GM23338 (cell line): Measurements from ENCODE around the gene DENND4A. TPM values are rescaled to one million over a fixed set of nuclear protein-coding genes. Genes with fewer than 3 reads are reported as not detected.

ENCODE experiments used
- ATAC-seq: fragments of 200-7000 bp; cut with Tn5 transposase; 3 replicates; pipeline ENCODE4 v1.9.1; 2020
- DNase-seq: peaks from one replicate; pipeline ENCODE4 v3.0.0-alpha.2; 2015; ENCODE audit warnings: low spot score
- H2AFZ ChIP-seq: fragments of 200-600 bp; sonication (generic); 2 replicates; pipeline ENCODE4 v1.8.0; 2016; ENCODE audit warnings: antibody characterized with exemption, mild to moderate bottlenecking, moderate library complexity
- H3F3A ChIP-seq: fragments of 200-600 bp; sonication (generic); replicated peaks from 2 replicates; pipeline ENCODE4 v1.8.0; 2017; ENCODE audit warnings: antibody characterized with exemption, mixed run types, low read depth
- H3K27ac ChIP-seq: fragments of 200-600 bp; sonication (generic); 2 replicates; pipeline ENCODE4 v1.6.1; 2016; ENCODE audit warnings: low read depth
- H3K27me3 ChIP-seq: fragments of 200-600 bp; sonication (generic); 2 replicates; pipeline ENCODE4 v1.8.0; 2016; ENCODE audit warnings: mild to moderate bottlenecking, mixed run types, moderate library complexity; ENCODE audit not compliant: insufficient read depth
- H3K36me3 ChIP-seq: fragments of 200-600 bp; sonication (generic); 2 replicates; pipeline ENCODE4 v1.8.0; 2016; ENCODE audit warnings: mild to moderate bottlenecking; ENCODE audit not compliant: insufficient read depth
- H3K4me1 ChIP-seq: fragments of 200-600 bp; sonication (generic); 2 replicates; pipeline ENCODE4 v1.8.0; 2016; ENCODE audit warnings: mild to moderate bottlenecking, moderate library complexity; ENCODE audit not compliant: insufficient read depth
- H3K4me2 ChIP-seq: fragments of 200-600 bp; sonication (generic); 2 replicates; pipeline ENCODE4 v1.7.1; 2017; ENCODE audit warnings: mixed run types
- H3K4me3 ChIP-seq: fragments of 200-600 bp; sonication (generic); 2 replicates; pipeline ENCODE4 v1.6.1; 2016; ENCODE audit warnings: mixed run types
- H3K79me2 ChIP-seq: fragments of 200-600 bp; sonication (generic); replicated peaks from 2 replicates; pipeline ENCODE4 v1.8.0; 2017; ENCODE audit warnings: mild to moderate bottlenecking; ENCODE audit not compliant: insufficient read depth
- H3K9me2 ChIP-seq: fragments of 200-600 bp; sonication (generic); 2 replicates; pipeline ENCODE4 v1.8.0; 2017; ENCODE audit not compliant: insufficient read depth
- H4K20me1 ChIP-seq: fragments of 200-600 bp; sonication (generic); replicated peaks from 2 replicates; pipeline ENCODE4 v1.8.0; 2017; ENCODE audit warnings: mild to moderate bottlenecking; ENCODE audit not compliant: insufficient read depth
- H3K27ac Mint-ChIP-seq: 2 replicates; pipeline ENCODE4 v1.8.0; 2020; ENCODE audit warnings: inconsistent platforms, mild to moderate bottlenecking, moderate library complexity, mixed read lengths
- H3K27me3 Mint-ChIP-seq: 3 replicates; pipeline ENCODE4 v1.8.0; 2022; ENCODE audit warnings: low read depth, mild to moderate bottlenecking, moderate library complexity, mixed read lengths, inconsistent platforms; ENCODE audit not compliant: insufficient read depth, poor library complexity
- H3K36me3 Mint-ChIP-seq: 3 replicates; pipeline ENCODE4 v1.8.0; 2021; ENCODE audit warnings: low read depth, mild to moderate bottlenecking, inconsistent platforms, moderate library complexity, mixed read lengths
- H3K4me1 Mint-ChIP-seq: 3 replicates; pipeline ENCODE4 v1.8.0; 2020; ENCODE audit warnings: mild to moderate bottlenecking, inconsistent platforms, mixed read lengths
- H3K4me3 Mint-ChIP-seq: 3 replicates; pipeline ENCODE4 v1.8.0; 2021; ENCODE audit warnings: moderate library complexity, mild to moderate bottlenecking, inconsistent platforms, mixed read lengths
- H3K9me3 Mint-ChIP-seq: 3 replicates; pipeline ENCODE4 v1.8.0; 2020; ENCODE audit warnings: moderate library complexity, mild to moderate bottlenecking, inconsistent platforms, mixed read lengths
- CREB1 ChIP-seq: fragments of 250-450 bp; sonication (Bioruptor Pico); IDR thresholded peaks from 2 replicates; pipeline ENCODE4 v1.5.0; 2020; ENCODE audit warnings: low read depth, mild to moderate bottlenecking, moderate library complexity
- EZH2 ChIP-seq: fragments of 200-600 bp; sonication (generic); IDR thresholded peaks from one replicate; pipeline ENCODE4 v1.8.0; 2017; ENCODE audit warnings: antibody characterized with exemption, mild to moderate bottlenecking, low read depth; ENCODE audit not compliant: unreplicated experiment
- EZH2phosphoT487 ChIP-seq: fragments of 200-600 bp; sonication (generic); IDR thresholded peaks from one replicate; pipeline ENCODE4 v1.8.1; 2018; ENCODE audit warnings: antibody characterized with exemption; ENCODE audit not compliant: unreplicated experiment
- JUNB ChIP-seq: IDR thresholded peaks from one replicate; pipeline ENCODE4 v1.6.1; 2016; ENCODE audit warnings: antibody characterized with exemption; ENCODE audit not compliant: unreplicated experiment
- NANOG ChIP-seq: IDR thresholded peaks from 2 replicates; pipeline ENCODE4 v1.6.1; 2016; ENCODE audit warnings: antibody characterized with exemption, borderline replicate concordance
- POLR2AphosphoS5 ChIP-seq: IDR thresholded peaks from 2 replicates; pipeline ENCODE4 v1.6.1; 2016; ENCODE audit warnings: antibody characterized with exemption, low read depth
- REST ChIP-seq: IDR thresholded peaks from one replicate; pipeline ENCODE4 v1.6.1; 2018; ENCODE audit warnings: antibody characterized with exemption; ENCODE audit not compliant: unreplicated experiment
- STAT1 ChIP-seq: IDR thresholded peaks from one replicate; pipeline ENCODE4 v1.6.1; 2016; ENCODE audit warnings: antibody characterized with exemption; ENCODE audit not compliant: unreplicated experiment
- ZNF114 ChIP-seq: fragments of 250-450 bp; sonication (Bioruptor Pico); IDR thresholded peaks from 2 replicates; pipeline ENCODE4 v1.5.0; 2020; ENCODE audit warnings: mild to moderate bottlenecking, moderate library complexity
- ZNF331 ChIP-seq: fragments of 250-450 bp; sonication (Bioruptor Pico); IDR thresholded peaks from 2 replicates; pipeline ENCODE4 v1.5.0; 2020; ENCODE audit warnings: low read depth, mild to moderate bottlenecking, moderate library complexity
- ZNF462 ChIP-seq: fragments of 250-450 bp; sonication (Bioruptor Pico); IDR thresholded peaks from 2 replicates; pipeline ENCODE4 v1.5.0; 2020; ENCODE audit warnings: mild to moderate bottlenecking, moderate library complexity
- polyA plus RNA-seq: library from polyadenylated mRNA; unstranded; fragments of >200 nt; fragmentation: Nextera tagmentation; extraction: Ambion mirVana; gene quantifications from 2 replicates; pipeline ENCODE4 v1.2.1, GENCODE V29; 2016
- total RNA-seq: library from RNA; depleted of rRNA; stranded (reverse); fragments of >200 nt; shearing (Covaris generic); gene quantifications from 2 replicates; pipeline ENCODE4 v1.2.3, GENCODE V29; 2014

The DENND4A gene
- total and polyA plus RNA-seq, 2 experiments from 2014 or later = 3.4 to 9.0 TPM

GRCh38 chr15:65732698-65733097 is 59.4 kb downstream of the DENND4A start (continued):
- no peak for TF ChIP-seq ZNF462 (CRISPR knock-in tag)
- no peak for TF ChIP-seq NANOG
- no peak for TF ChIP-seq EZH2
- TF ChIP-seq CREB1 (CRISPR knock-in tag) = no peak
- TF ChIP-seq ZNF331 = no peak
- TF ChIP-seq ZNF114 (CRISPR knock-in tag) = no peak
- no peak for TF ChIP-seq STAT1
- no peak for TF ChIP-seq JUNB
- TF ChIP-seq POLR2AphosphoS5 = no peak
- TF ChIP-seq EZH2phosphoT487 = no peak

GRCh38 chr15:65731926-65732325 is 60.2 kb downstream of the DENND4A start:
- peaks cover 17% of the 10 kb centered on the region; the same call in 1 of the 2 replicates for H3K4me1 ChIP-seq
- no peak overlapping the region for H3K4me3 ChIP-seq
- H3K9me2 ChIP-seq = no peaks in the 10 kb centered on the region
- no peak for DNase-seq
- H3K79me2 ChIP-seq = no peaks in the 10 kb centered on the region
- no peak overlapping the region for H3K27ac ChIP-seq
- H4K20me1 ChIP-seq = no peaks in the 10 kb centered on the region
- no peaks in the 10 kb centered on the region for H3K27me3 ChIP-seq
- peaks cover 2% of the 10 kb centered on the region for H3K27me3 Mint-ChIP-seq
- H3F3A ChIP-seq = no peaks in the 10 kb centered on the region
- H3K27ac Mint-ChIP-seq = no peak overlapping the region
- no peak for ATAC-seq
- no peak overlapping the region for H3K4me2 ChIP-seq
- no peak overlapping the region for H3K4me3 Mint-ChIP-seq
- H2AFZ ChIP-seq = no peak overlapping the region
- no peaks in the 10 kb centered on the region for H3K36me3 ChIP-seq
- H3K36me3 Mint-ChIP-seq = no peaks in the 10 kb centered on the region
- H3K9me3 Mint-ChIP-seq = no peaks in the 10 kb centered on the region
- H3K4me1 Mint-ChIP-seq = peaks cover 10% of the 10 kb centered on the region
- TF ChIP-seq CREB1 (CRISPR knock-in tag) (no peak), EZH2 (no peak), REST (no peak), EZH2phosphoT487 (no peak), ZNF331 (no peak)
